GM21447 (cell line): ENCODE results near the gene DHX57.
"Not testable (repeated sequence)": the region's sequence is repeated elsewhere in the genome, so short reads cannot be mapped to it uniquely, and the experiment has no call there.

Source experiments
- ATAC-seq: cut with Tn5 transposase; IDR thresholded peaks from one replicate; pipeline ENCODE4 v1.9.1; 2021; ENCODE audit not compliant: unreplicated experiment

Gene DHX57

GRCh38 chr2:38797953-38798352 is 77.8 kb downstream of the DHX57 start:
- ATAC-seq, result no peak

- ATAC-seq, result no peak
These were observed 78.5 kb downstream of the DHX57 start for GRCh38 chr2:38797250-38797676.

- not testable (repeated sequence) for ATAC-seq
These were observed 80.7 kb downstream of the DHX57 start for GRCh38 chr2:38795016-38795415.

GRCh38 chr2:38794235-38794946 is 81.3 kb downstream of the DHX57 start:
- no peak for ATAC-seq

DNA sequence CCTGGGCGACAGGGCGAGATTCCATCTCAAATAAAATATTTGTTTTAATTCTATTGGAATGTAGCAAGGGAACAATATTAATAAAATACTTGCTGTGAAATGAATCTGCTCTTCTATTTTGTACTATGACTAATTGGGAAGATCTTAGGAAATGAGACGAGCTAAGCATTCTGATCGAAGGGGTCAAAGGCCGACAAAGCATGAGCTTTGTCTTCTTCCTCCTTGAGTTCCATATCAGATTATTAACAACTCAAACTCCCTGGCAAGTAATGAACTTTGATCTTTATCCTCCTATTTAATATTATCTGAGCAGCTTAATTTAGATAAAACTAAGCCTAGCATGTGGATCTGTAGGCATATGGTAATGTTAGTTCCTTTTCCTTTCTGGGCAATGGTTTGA is 82.2 kb downstream of the DHX57 start:
- ATAC-seq, result no peak

- ATAC-seq, result no peak
These were observed 83.0 kb downstream of the DHX57 start for GRCh38 chr2:38792751-38793150.

- not testable (repeated sequence) for ATAC-seq
These were observed 83.4 kb downstream of the DHX57 start for GRCh38 chr2:38792321-38792720.

- no peak for ATAC-seq
These were observed 84.0 kb downstream of the DHX57 start for GRCh38 chr2:38791744-38792143.

DNA sequence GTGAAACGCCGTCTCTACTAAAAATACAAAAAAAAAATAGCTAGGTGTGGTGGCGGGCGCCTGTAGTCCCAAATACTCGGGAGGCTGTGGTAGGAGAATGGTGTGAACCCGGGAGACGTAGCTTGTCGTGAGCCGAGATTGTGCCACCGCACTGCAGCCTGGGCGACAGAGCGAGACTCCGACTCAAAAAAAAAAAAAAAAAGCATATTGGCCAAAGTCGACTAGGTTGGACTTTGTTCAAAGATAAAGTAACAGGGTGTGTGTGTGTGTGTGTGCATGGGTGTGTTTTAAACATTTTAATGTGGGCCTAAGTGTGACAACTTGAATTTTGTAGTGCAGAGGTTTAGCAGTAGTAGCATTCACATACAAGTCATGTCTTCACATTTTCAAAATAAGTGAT is 86.0 kb downstream of the DHX57 start:
- ATAC-seq, result no peak

DNA sequence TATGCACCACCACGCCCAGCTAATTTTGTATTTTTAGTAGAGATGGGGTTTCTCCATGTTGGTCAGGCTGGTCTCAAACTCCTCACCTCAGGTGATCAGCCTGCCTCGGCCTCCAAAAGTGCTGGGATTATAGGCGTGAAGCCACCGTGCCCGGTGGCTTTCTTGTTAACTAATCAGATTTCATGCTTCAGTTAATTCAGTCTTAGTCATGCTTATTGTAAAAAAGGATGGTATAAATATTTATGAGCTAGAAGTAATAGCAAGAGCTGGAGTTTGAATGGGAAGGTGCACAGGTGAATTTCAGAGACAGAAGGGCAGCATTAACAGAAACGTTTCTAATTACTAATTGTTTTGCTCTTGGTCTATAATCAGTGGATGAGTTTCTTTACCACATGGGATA is 87.4 kb downstream of the DHX57 start:
- no peak for ATAC-seq

- no peak for ATAC-seq
These were observed 92.1 kb downstream of the DHX57 start for GRCh38 chr2:38783586-38783985.

GRCh38 chr2:38778687-38779082 is 97.0 kb downstream of the DHX57 start:
- no peak for ATAC-seq

DNA sequence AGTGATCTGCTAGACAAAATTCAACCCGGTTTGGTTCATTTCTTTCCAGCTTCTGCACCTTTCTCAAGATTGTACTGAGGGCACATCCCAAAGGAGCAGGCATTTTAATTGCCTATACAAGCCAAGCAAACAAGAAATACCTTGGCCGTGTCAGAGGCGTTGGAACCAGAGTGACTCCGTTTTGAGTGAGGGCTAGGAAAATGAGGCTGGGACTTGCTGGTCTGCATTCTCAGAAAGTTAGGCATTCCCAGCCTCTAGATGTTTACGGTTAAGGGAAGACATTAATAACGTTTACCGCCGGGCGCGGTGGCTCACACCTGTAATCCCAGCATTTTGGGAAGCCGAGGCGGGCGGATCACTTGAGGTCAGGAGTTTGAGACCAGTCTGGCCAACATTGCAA is 99.2 kb downstream of the DHX57 start:
- no peak for ATAC-seq

GRCh38 chr2:38775921-38776225 is 99.9 kb downstream of the DHX57 start:
- no peak for ATAC-seq

DNA sequence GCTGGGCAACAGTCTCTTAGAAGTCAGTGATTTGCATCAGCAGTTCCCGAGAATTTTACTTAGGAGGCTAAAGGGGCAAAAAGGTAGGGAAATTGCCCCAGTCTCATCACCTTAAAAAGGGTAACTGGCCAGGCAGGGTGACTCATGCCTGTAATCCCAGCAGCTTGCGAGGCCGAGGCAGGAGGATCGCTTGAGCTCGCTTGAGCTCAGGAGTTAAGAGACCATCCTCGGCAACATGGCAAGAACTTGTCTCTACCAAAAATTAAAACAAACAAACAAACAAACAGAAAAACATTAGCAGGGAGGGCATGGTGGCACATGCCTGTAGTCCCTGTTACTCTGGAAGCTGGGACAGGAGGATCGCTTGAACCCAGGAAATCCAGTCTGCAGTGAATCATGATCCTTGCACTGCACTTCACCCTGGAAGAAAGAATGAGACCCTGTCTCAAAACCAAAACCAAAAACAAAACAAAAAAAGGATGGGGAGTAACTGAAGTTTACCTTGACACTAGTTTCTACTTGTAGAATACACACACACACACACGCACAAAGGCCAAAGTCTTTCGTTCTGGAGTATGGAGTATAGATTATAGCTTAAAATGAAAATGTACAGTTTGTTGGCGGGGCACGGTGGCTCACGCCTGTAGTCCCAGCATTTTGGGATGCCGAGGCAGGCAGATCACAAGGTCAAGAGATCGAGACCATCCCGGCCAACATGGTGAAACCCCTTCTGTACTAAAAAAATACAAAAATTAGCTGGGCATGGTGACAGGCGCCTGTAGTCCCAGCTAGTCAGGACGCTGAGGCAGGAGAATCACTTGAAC is 100.4 kb downstream of the DHX57 start:
- ATAC-seq, result no peak

GRCh38 chr2:38771632-38772031 is 104.1 kb downstream of the DHX57 start:
- no peak for ATAC-seq

DNA sequence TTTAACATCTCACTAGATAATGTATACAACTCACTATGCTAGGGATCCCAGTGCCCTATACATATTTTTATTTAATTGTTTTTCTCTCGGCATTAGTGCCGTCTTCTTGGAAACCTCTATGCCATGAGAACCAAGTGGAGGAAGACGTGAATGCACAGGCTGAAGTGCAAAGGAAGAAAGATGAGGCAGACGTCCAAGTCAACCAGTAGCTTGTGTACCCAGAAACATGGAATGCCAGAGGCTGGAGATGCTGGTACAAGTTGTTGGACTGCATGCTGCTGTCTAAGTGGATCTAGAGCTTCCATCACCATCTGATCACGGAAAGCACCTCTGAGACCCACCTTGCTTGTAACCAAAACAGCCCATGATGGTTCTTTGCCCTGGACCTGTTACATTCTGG is 110.2 kb downstream of the DHX57 start:
- ATAC-seq, result no peak

GRCh38 chr2:38765149-38765548 is 110.6 kb downstream of the DHX57 start:
- no peak for ATAC-seq

DNA sequence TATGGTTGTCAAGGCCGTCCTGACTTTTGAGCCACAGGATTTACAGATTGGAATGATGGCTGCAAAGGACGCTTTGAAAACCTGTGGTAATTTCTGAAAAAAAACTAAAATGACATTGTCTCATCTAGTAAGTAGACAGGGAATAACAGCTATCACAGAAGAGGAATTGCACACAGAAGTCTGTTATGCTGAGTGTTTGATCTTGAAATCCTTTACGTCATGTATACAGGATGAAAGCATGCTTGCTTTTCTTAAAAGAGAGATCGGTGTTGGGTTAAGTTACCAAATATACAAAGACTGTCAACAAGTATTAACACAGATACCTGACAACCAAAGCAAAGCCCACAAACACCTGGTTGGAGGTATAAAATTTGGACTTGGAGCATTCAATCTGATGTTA is 112.0 kb downstream of the DHX57 start:
- no peak for ATAC-seq

- ATAC-seq, result no peak
These were observed 112.5 kb downstream of the DHX57 start for GRCh38 chr2:38763228-38763627.

DNA sequence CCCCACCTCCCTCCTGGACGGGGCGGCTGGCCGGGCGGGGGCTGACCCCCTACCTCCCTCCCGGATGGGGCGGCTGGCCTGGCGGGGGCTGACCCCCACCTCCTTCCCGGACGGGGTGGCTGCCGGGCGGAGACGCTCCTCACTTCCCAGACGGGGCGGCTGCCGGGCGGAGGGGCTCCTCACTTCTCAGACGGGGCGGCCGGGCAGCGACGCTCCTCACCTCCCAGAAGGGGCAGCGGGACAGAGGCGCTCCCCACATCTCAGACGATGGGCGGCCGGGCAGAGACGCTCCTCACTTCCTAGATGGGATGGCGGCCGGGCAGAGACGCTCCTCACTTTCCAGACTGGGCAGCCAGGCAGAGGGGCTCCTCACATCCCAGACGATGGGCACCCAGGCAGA is 119.8 kb downstream of the DHX57 start:
- not testable (repeated sequence) for ATAC-seq

DNA sequence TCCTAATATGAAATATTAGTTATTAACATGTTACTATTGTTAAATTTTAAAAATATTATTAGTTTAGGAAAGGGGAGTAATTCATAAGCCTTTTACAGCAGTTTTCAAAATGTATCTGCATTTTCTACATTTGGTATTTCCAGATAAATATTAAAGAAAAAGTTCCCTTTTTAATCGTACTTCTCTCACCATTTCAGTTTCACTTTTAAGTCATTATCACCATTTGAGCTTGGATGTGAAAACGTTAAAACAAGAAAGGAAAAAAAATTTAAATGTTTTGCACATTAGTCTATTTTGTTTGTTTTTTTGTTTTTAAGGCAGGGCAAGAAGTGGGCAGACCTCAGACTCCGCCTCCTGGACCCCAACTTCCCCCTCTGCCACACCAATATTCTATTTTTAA is 121.2 kb downstream of the DHX57 start:
- ATAC-seq, result no peak

- no peak for ATAC-seq
These were observed 121.7 kb downstream of the DHX57 start for GRCh38 chr2:38754049-38754448.
